ENCODE data around the gene CHI3L2.

- TF ChIP-seq EZH2 (IDR thresholded peaks at IDR 0.05; ENCODE audit: borderline replicate concordance, insufficient read depth, low read length, poor library complexity, severe bottlenecking) (no peak), SMC3 (conservative IDR thresholded peaks at IDR 0.05; ENCODE audit: poor library complexity) (no peak), CTCF (IDR thresholded peaks at IDR 0.05; ENCODE audit: poor library complexity, severe bottlenecking) (no peak), MXI1 (conservative IDR thresholded peaks at IDR 0.05; ENCODE audit: poor library complexity, severe bottlenecking) (no peak), TAF1 (IDR thresholded peaks at IDR 0.05; ENCODE audit: low read depth) (no peak), POLR2AphosphoS5 (IDR thresholded peaks at IDR 0.05) (no peak), REST (IDR thresholded peaks at IDR 0.05; ENCODE audit: borderline replicate concordance) (no peak), EP300 (conservative IDR thresholded peaks at IDR 0.05; ENCODE audit: poor library complexity, severe bottlenecking) (no peak)
These were observed 17.9 kb upstream of the CHI3L2 start for GRCh38 chr1:111209622-111210021.
